Activated naive CD4-positive, alpha-beta T cell (primary cell): ENCODE measurements around the gene GAB2.
"Not testable (repeated sequence)": the region's sequence is repeated elsewhere in the genome, so short reads cannot be mapped to it uniquely, and the experiment has no call there.

ENCODE experiments used
- DNase-seq, 4 experiments: peaks; one replicate each; lab custom pipeline; 2025; lab: John Stamatoyannopoulos, UW

Gene GAB2

DNA sequence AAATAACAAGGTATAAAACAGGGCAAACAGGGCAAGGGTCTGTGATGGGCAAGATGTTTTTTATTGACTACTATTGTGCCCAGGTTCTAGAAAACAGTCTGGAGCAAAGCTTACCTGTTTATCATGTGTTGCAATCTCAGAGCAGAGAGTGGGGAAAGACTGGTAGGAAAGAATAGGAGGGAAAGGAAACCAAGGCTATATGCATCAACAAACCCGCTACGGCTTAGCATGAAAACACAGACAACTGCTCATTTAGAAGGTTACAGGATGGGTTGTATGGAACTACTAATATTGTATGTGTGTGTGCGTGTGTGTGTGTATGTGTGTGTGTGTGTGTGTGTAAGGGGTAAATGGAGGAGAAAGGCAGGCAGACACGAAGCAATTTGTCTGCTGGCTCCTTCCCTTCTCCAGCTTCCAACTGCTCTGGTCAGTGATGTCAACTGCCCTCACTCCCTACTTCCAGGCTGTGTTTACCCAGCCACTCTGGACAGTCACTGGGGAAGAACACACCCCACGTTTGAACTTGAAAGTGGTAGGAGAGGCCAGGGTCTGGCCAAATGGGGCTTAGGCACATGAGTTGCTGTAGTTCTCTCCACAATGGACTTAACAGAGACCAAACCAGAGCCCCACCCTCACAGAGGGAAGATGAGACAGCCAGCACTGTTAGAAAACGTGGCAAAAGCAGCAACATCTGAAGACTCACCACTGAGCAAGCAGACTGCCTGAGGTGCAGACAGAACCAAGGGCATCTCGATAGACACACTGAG, 47.0 kb downstream of the GAB2 start:
- DNase-seq: no peak

DNA sequence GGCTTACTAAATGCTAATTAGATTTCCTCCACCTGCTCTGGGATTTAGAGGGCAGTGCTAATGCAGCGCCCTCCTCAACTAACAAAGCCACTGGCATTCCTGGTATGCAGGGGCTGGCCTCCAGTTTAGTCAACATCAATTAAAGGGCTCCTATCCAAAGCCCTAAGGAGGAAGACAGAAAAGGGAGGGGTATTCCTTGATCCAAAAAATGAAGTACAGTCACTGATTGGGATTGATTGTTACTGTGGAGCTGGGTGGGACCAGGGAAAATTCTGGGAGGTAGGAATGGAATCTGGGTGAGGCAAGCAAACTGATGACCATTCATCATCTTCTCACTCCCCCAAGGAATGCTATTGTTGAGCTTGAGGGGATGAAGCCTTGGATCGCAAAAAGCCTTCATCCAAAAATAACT, 52.2 kb downstream of the GAB2 start:
- DNase-seq: no peak

DNA sequence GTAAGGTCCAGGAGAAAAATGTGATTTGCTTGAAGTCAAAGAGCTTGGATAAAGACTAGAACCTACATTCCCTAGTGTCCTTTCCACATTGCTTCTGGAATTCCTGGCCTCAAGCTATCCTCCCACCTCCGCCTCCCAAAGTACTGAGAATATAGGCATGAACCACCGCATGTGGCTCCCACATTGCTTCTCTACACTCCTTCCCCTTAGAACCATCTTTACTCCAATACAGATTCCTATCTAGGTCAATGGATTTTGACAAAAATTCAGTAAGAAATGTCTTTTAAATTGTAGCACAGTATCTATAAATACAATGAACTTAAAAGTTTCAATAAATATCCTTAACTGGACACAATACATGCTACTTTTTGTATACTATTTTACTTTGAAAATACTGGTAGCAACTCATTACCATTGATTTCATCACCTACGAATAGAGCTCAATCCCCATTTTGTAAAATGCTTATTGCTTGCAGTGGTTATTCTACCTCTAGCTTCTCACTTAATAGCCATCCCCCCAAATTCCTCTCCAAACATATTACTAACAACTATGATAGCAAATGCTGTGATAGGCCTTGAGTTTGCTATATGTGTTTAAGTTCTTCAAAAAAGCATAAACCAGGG, 53.4 kb downstream of the GAB2 start:
- no peak for DNase-seq

DNA sequence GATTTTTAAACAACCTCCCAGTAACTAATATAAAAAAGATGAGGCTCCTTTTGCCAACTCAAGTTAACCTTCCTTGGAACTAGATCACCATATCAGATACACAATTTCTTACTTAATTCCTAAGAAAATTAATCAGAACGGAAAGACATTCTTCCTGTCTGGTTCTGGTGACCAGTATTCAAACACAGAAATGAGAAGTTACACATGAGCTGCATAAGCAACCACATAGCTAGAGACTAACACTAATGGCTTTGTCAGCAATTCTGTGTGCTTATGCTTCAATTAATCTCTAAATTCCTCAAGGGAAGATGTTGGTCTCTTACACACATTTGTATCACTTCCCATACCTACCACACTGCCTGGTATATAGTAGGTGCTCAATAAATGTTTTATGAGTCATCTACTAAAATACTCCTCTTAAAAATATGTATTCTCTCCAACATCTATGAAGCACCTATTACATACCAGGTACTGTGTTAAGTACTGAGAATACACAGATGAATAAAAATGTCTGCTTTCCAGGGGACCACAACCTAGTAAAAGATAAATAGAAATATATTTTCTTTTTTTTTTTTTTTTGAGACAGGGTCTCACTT, 54.5 kb downstream of the GAB2 start:
- no peak for DNase-seq

DNA sequence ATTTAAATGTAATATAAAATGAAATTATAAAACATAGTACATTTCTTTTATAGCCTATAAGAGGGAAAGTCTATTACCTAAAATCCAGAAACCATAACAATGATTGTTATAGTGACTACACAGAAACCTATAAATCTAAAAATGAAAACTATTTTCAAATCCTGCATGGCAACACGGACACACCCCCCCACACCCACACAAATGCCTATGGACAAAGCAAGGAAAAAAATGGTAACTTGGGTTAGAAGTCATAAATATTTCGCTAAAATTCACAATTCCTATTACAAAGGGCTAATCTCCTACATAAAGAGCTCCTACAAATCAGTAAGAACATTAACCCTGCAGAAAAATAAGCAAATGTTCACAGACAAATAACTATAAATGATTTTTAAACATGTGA, 56.4 kb downstream of the GAB2 start:
- DNase-seq: no peak

DNA sequence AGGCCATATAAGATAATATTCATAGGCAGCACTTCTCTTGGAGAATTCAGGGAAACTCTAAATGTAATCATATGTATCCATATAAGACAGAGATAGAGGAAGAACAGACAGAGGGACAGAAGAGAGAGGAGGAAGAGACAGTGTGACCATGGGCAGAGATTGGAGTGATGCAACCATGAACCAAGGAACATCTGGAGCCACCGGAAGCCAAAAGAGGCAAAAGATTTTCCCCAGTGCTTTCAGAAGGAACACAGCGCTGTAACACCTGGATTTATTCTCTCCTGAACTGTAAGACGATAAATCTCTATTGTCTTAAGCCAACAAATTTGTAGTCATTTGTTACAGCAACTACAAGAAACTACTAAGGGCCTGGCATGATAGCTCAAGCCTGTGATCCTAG, 57.7 kb downstream of the GAB2 start:
- no peak for DNase-seq

DNA sequence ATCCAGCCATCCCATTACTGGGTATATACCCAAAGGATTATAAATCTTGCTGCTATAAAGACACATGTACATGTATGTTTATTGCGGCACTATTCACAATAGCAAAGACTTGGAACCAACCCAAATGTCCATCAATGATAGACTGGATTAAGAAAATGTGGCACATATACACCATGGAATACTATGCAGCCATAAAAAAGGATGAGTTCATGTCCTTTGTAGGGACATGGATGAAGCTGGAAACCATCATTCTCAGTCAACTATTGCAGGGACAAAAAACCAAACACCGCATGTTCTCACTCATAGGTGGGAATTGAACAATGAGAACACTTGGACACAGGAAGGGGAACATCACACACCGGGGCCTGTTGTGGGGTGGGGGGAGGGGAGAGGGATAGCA, 59.7 kb downstream of the GAB2 start:
- DNase-seq: not testable (repeated sequence)

DNA sequence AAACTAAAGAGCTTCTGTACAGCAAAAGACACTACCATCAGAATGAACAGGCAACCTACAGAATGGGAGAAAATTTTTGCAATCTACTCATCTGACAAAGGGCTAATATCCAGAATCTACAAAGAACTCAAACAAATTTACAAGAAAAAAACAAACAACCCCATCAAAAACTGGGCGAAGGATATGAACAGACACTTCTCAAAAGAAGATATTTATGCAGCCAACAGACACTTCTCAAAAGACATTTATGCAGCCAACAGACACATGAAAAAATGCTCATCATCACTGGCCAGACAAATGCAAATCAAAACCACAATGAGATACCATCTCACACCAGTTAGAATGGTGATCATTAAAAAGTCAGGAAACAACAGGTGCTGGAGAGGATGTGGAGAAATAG, 60.2 kb downstream of the GAB2 start:
- DNase-seq: not testable (repeated sequence)

DNA sequence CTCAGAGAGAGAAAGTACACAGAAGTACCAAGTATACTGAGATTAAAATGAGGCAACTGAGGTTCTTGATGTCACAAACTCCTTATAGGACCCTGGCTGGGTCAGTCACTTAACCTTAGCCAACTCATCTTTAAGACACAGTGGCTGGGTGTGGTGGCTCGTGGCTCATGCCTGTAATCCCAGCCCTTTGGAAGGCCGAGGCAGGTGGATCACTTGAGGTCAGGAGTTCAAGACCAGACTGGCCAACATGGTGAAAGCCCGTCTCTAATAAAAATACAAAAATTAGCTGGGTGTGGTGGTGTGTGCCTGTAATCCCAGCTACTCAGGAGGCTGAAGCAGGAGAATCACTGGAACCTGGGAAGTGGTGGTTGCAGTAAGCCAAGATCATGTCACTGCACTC, 61.9 kb downstream of the GAB2 start:
- DNase-seq: not testable (repeated sequence)

DNA sequence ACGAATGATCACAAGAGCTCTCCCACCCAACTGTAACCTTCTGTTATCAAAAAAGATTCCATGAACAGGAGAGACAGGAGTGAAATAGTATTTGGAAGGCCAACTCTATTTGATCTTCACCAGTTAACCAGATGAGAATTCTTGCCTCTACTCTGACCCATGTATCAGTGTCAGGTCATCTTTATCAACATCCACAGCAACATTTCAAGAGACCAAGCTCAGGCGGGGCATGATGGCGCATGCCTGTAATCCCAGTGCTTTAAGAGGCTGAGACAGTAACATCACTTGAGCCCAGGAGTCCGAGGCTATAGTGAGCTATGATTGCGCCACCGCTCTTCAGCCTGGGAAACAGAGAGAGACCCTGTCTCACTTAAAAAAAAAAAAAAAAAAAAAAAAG, 62.3 kb downstream of the GAB2 start:
- DNase-seq: no peak

DNA sequence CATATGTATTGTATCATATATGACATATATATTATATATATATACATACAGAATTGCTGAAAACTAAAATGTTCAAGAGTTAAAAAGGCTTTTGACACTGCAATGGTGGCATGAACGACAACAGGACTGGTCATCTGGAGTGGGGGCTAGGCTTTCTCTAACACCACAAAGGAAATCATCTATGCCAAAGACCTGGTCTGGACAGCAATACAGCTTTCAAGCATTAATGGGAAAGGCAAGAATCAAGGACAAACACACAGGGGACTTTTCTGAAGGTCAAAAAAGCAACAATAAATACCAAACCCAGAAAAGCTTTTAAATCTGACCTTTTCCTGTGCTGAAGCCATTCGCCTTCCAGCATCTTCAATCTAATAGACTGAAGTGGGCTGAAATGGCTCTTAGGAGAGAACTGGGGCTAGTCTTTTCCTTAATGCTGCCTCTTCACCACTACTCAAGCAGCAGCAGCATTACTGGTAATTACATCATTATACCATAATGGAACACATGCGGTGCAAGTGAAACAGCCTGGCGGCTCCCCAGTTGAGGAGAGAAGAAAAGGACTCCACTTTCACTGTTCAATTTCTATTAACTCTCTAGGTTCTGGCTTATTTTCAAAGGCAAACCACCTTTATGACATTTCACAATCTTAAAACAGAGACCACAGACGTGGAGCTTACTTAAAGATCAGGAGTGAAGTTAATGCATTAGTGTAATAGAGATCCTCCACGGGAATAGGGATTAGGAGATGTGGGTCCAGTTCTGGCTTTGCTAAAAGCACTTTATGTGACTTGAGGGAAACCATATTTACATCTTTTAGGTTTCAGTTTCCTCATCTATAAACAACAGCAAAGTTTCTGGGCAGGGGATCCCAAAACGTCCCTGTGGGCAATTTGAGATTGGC, 63.0 kb downstream of the GAB2 start:
- no peak for DNase-seq

DNA sequence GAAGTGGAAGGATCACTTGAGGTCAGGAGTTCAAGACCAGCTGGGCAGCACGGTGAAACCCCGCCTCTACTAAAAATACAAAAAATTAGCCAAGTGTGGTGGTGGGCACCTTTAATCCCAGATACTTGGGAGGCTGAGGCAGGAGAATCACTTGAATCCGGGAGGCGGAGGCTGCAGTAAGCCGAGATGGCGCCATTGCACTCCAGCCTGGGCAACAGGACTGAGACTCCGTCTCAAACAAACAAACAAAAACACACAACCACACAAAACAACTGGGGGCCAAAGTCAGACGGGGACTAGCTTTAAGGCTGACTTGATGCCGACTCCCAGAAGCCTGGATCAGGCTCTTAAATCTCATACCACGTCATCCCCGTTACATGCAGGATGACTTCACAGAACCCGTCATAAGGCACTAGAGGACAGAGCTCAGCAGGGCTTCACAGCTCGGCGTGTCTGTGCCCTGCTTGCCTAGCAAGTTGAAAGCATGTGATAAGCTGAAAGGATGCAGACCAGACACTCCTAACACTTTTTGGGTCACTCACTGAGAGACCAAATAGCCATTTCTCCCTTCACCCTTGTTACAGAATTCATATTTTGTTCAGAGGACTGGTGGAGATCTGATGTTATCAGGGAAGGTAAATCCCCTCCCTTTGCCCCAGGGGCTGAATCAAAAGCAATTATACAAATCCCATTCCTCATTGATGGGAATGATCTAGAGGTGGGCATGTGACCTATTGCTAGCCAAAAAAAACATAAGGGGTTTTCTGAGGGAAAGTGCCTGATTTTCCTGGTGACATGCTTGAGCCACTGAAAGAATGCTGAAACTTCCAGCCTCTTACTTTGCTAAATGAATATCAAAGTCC, 65.4 kb downstream of the GAB2 start:
- DNase-seq: no peak

DNA sequence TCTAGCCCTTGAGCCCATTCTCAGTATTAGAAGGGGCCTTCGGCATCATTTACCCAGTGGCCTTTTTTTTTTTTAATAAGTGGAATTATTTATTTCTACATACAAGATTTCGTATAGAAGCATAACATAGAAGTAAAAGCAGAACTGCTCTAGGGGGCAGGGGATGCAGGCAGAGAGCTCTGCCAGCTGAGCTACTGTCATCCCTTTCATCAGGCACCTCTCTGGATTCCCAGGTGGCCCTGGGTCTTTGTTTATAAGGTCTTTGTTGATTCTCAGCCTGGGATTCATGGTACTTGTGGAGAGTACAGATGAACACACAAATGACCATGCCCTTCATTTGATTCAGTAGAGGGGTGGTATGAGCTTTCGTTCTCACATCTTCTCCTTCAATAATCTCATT, 66.4 kb downstream of the GAB2 start:
- no peak for DNase-seq

DNA sequence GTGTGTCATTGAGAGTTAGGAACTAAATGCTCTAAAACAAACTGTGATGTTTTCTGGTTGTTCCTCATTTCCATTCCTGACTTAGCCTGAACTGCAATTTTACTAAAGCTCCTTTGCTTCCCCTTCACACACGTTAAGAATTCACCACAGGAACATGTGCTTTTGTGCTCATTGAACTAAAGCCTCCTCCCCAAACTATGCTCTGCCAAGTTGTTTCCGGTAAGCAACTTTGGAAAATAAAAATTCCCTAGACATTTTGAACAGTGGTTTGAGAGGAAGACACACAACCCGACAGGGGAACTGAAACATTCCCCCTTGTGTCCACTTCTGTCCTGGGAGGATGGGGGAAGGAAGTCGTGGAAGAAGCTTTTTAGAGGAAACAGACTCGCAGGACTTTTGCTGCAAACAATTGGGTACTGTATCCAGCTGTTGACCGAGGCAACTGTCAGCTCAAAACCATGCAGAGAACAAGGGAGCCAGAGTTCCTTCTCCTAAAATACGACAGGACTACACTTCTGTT, 66.9 kb downstream of the GAB2 start:
- DNase-seq: no peak

DNA sequence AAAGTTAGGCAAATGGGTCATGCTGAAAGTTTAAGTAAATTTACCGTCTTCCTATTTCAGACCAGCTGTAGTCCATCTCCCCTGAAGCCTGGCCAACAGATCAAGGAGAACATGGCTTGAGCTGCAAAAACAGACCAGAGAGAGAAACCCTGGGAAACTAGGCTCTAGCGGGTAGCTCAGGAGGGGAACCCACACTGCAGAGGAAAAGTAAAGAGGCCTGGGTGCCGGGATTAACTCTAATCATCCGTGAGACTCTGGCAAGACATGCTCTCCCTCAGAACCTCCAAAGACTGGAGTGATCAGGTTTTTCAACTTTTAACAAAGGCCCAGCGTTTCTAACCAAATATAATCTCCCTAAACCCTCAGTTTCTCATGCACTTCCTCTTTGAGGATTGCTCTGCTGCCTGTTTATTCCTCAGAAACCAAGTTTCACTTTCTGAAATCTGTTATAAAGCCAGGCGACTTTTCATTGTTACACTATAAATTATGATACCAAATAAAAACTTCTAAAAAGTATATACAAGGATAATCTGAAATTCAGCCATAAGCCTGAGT, 67.5 kb downstream of the GAB2 start:
- no peak for DNase-seq

DNA sequence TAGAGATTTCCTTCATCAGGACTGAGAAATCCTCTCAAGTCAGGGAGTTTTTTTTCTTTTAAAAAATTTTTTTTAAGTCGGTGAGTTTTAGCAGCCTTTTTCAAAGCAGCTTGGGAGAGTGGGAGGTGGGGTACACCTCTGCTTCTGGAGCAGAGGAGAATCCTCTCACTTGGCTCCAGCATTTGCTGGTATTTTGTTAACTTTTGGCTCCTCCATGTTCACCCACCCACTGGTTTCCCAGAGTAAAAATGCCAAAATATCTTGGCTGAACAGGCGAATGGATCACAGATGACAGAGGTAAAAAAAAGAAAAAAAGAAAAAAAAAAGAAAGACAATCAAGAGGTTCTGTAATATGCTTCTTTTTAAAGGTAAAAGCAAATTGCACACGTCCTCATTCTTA, 68.0 kb downstream of the GAB2 start:
- DNase-seq: no peak

DNA sequence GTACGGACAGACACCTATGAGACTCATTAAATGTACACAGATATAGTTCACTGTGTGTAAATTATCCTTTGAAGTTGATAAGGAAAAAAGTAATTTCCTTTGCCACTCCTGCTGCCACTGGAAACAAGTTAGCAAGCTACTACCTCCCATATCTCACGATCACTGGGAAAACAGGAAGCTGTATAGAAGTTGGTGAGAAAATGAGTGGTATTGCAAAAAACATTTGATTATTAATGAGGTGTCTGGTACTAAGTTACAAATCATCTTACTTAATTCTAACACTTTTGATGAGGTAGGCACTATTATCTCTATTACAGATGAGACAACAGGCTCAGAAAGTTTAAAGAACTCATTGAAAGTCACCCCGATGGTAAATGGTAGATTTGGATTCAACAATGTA, 68.5 kb downstream of the GAB2 start:
- no peak for DNase-seq

DNA sequence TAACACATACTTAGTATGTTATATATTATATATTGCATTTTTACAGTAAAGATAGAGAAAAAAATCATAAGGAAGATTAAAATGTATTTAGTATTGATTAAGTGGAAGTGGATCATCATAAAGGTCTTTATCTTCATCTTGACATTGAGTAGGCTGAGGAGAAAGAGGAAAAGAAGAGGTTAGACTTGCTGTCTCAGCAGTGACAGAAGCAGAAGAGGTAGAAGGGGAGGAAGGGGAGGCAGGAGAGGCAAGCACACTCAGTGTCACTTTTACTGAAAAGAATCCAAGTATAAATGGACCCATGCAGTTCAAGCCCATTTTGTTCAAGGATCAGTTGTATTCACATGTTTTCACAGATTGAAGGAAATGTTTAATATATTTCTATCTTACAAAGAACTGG, 69.7 kb downstream of the GAB2 start:
- DNase-seq: no peak

DNA sequence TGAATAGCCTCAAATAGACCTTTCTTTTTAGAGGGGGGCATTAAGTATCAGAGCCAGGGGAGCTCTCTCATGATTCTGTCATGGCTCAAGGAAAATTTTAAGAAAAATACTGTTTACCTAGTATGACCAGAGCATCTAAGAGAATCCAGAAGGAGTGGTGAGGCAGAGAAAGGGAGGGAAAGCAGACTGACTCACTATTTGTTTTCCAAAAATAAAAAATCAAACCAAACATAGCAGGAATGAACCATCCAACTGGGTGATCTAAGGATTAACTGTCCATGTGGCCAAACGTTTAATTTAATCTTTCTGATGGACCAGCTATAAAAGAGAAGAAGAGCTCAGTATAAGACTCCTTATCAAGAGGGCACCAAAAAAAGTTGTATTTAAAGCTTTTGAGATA, 70.8 kb downstream of the GAB2 start:
- no peak for DNase-seq

DNA sequence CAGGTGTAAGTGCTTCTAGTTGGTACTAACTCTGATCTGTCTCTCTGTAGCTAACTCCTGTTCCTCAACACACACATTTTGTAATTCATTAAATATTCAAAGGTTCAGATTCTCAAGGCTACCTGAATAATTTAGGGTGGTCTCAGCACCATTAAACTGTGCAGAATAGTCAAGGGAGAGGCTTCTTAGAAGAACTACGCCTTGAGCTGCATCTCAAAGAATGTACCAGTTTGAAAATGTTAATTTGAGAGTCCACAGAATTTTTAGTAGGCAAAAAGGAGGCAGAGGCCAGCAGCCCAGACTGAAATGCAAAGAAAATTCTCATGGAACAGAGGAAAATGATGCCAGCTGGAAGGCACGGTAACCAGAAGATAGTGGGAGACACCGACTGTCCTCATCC, 72.2 kb downstream of the GAB2 start:
- DNase-seq: no peak

DNA sequence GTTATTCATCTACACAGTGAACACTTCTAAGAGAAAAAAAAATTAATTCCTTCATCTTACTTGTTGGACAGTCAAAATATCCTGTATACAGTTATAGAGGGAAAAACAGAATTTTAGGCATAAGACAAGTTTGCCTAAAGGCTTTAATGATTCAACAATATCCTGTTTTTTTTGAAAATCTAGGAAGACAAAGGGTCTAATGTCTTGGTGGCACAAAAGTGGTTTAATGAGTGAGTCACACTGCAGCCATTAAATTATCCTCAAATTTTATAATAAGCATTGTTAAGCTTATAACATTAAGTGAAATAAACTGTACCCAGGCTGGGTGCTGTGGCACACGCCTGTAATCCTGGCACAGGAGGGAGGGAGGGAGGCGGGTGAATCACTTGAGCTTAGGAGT, 72.9 kb downstream of the GAB2 start:
- no peak for DNase-seq
